ENCODE measurements around the gene ZNF827.
"Not testable (repeated sequence)": the region's sequence is repeated elsewhere in the genome, so short reads cannot be mapped to it uniquely, and the experiment has no call there.

Gene ZNF827

DNA sequence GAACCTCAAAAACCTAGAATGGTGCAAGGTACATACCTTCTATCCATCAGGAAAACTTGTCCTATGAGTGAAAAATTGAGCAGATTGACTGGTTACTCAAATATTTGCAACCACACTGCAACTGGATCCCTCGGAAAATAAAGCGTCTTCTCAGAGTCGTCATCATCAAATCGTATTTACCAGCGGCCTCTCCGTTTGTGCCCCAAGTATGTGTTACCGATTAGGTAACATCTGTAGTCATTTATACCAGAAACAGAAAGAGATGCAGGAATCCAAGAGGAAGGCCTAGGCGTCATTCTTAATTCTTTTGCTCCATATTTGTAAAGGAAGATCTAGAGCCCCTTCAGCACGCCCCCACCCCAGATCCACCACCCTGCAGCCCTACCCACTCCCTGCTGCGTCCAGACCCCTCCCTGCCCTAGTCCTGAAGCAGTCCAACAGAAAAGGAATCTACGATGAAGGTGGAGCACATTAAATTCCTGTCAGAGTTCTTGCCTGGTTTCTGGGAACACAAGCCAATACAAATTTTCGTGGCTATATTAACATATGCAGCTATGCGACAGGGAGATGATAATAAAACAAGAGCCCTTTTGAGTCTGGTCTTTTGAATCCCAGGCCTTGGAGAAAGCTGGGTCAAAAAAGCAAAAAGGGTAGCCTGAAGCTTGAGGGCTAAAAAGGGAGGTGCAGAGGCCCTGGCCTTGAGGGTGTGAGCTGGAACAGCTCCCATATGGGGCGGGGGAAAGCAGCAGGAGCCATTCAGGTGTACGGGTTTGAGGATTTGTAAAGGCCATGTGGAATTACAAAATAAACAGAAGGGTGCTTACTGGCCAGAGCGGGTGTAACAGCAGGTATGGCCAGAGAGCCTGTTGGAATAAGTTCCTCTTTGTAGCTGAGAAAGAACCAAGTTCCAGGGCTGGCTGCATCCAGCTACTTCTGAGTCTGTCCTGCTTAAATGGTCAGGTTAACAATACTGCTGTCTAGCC, 77.0 kb downstream of the ZNF827 start:
- no peak for DNase-seq (ENCODE audit: low read depth)

DNA sequence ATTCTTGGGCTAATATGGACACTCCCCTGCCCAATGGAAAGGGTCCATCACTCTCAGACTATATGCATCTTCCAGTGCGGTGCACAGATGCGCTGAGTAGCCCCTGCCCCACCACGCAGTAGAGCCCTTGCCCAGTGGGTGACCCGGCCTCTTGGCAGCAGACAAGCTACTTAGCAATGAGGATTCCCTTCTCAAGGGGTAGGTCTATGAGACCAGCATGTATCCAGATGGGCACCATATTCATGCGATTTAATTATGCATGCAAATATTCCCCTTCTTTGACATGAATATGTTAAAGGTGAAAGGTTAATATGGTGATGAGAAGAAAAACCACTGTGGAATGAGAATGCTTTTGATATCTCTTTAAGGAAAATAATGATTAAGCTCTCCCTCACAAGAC, 77.7 kb downstream of the ZNF827 start:
- DNase-seq (ENCODE audit: low read depth): no peak

DNA sequence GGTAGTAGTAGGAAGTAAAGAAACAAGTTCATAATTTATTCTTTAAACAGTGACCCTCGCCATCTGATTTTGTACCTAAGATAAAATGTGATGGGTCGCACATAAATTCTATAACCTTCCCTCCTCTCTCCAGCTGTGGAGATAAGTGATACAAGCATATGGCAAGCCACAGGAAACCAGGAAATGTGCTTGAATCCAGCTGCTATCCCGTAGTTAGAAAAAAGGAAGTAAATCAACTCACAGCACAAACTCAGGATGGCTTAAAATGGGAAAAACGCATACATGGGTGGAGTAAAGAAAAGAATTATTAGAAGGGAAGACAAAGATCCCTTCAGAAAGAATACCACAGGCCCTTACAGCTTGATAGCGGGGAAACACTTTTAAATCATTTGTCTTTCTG, 78.2 kb downstream of the ZNF827 start:
- DNase-seq (ENCODE audit: low read depth): no peak

DNA sequence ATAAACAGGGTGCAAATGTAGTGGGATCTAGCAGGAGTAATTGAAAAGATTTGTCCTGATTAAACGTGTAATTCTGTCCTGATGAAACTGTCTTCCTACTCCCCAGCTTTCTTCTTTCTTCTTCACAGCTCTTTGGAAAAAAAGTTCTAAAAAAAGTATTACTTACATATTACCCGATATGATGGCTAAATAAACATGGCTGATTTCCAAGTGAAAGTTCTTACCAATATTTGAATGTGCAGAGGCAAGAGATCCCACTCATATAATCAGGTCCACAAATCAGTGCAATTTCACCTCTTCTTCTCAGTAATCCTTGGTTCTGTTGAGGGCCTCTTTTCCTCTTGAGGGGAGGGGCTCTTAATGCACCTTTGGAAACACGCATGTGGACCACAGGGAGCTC, 78.7 kb downstream of the ZNF827 start:
- DNase-seq (ENCODE audit: low read depth): no peak

DNA sequence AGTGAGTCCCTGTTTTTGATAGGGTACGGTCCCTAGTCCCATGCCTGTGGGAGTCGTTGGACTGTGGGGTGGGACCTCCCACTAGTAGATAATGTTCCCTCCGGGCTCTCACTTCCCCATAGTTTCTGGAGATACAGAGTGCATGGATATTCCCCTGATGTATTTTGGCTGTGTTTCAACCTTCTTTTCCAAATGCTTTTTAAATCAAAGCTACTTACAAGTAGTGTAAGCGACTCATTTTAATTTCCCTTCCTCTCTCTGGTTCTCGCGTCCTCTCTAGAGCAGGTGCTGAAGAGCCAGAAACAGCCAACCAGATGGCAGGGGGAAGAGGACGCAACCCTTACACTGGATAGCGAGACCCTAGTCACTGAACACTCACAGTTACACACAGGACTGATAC, 79.2 kb downstream of the ZNF827 start:
- DNase-seq (ENCODE audit: low read depth): no peak

DNA sequence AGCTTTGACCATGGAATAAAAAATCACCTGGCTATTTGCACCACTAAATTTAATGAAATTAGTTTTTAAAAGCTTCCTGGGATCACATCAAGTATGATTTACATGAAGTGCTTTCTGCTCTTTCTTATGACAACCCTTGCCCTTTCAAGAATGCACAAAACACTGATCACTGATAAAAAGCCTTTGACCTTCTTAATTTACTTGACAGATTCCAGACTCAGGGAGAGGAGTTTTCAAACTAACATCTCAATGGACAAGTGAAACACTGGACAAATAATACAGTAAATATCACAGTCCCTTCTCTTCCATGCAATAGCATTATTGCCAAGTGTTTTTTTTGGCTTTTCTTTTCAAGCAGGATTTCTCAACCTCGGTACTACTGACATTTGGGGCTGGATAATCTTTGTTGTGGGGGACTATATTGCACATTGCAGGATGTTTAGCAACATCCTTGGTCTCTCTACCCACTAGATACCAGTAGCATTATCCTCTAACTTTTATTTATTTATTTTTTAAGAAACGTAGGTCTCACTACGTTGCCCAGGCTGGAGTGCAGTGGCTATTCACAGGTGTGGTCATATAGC, 86.3 kb downstream of the ZNF827 start:
- no peak for DNase-seq (ENCODE audit: low read depth)

DNA sequence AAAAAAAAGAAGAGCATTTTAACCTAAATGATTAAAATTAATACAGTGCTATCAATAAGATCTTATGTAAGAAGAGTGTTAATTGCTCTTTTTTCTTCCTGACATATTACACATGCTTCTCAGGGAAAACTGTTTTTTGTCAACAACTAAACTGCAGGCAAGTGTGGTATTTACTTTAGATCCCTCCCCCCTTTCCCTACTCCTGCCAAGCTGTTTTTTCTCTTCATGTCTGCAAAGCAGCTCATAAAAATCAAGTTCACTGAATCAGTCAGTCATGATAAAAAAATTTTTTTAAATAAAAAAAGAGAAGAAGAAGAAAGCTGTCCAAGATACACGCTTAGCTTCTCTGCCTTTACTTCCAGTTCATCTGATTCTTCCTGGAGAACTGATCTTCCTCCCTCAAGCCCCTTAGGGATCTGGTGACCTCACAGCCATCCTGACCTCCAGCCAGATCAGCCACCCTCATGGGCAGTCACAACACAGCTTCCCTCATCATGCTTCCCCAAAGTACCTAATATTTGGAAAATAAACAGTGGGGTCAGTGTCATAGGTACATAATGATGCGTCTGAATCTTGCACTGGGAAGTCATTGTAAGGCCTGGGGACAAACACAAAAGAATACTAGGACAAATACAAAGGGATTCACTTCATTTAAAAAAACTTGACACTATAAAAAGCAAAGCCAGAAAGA, 87.0 kb downstream of the ZNF827 start:
- DNase-seq (ENCODE audit: low read depth): no peak

DNA sequence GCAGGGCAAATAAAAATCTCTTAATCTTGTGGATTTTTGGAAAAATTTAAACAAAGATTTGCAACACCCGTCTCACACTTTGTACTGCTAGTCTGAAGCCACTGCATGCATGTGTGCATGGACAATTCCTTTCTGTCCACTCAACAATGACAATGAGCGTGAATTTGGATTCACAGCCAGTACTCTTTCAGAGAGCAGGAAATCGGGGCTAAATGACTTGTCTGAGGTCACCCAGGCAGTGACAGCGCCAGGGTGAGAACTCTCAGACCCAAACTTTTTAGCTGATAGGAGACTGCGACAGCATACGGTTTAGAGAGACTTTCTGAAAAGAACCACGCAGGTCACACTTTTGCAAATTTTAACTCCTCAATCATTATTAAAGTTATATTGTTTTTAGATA, 90.9 kb downstream of the ZNF827 start:
- no peak for DNase-seq (ENCODE audit: low read depth)

DNA sequence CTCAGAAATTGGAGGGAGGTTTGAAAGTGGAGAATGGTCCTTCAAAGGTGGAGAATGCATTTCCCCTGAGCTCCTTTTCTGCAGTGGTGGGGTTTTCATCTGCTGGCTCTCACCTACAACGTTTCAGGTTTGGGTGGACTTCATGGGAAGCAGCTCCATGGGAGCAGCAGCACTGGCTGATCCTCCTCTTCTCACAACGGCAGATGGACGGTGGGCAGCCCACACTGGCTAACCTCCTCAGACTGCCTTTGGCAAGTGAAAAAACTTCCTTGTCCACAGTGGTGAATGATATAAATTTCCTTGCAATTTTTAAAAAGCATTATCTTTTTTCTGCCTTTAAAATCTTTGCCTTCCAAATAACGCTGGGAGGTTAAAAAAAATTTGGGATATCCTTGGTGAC, 93.5 kb downstream of the ZNF827 start:
- DNase-seq (ENCODE audit: low read depth): no peak

DNA sequence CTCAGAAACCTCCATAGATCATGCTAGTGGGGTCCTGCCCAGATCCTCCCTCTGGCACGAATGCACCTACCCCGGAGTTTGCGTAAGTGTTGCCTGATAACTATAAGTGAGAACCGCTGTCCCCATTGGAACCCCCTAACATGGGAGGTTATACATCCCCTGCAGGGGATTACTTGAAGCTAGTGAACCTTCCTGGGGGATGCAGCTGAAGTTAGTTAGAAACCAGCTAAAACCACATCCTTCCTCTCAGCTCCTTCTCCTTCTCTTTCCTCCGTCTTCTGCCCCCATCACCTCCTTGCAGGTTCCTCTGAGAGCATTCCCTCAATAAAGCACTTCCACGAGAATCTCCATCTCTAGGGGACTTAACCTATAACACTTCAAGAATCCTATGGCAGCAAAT, 95.0 kb downstream of the ZNF827 start:
- DNase-seq (ENCODE audit: low read depth): no peak

DNA sequence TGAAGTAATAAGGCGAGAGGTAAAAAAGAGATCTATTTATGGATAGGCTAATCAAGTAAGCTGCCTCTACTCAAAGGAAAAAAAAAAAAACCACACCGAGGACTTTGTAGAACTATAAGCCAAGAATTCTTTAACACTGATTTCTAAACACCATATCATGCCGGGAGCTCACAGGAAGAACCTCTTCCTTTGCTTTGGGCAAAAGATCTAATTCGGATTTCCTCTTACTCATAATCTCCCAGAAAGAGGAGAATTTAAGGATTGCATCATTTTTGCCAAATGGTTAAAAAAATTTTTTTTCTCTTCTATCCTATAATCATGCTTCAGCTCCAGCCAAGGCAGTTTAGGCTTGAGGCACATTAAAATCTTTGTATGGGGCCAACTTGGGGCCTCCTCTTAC, 95.5 kb downstream of the ZNF827 start:
- DNase-seq (ENCODE audit: low read depth): peak; percentile 46

DNA sequence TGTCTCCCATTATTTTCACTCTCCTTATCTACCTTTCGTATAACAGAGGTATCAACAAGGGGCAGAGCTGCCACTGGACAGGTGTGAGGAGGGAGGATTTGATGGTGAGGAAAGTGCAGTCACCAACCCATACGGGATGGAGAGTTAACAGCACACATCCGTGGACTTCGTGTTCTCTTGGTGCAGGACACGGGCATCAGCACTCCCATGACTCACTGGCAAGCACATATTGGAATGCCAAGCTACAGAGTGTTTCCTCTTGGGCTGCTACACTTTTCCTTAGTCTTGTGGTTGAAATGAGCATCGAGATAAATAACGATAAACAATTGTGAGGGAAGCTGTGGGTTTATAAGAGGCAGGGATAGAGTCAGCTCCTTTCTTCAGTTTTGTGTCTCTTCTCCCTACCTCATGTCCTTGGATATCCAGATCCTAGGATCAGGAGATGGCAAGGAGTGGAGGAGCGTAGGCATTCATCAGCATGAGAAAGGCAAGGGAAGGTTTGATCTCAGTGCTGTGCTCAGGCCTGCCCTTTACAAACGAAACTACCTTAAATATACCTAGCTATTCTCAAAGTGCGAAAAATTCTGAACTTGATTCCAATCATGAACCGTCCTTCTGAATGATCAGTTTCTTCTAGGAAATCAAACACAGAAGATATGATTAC, 96.3 kb downstream of the ZNF827 start:
- DNase-seq (ENCODE audit: low read depth): no peak

DNA sequence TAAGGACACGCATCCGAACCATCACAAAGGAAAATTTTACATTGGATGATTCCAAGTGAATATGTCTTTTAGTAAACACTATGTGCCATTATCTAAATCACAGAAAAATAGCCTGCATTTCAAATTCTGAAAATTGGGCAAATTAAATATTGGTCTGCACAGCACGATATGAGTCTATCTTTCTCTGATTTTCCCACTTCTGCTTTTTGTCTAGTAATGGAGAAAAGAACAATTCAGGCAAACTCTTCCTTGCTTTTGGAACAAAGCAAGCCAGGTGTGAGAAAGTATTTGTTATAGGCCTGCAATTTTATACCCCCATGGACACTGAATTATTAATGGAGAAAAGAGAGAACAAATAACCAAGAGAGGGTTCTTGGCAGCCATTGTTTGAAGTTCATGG, 97.8 kb downstream of the ZNF827 start:
- DNase-seq (ENCODE audit: low read depth): no peak

DNA sequence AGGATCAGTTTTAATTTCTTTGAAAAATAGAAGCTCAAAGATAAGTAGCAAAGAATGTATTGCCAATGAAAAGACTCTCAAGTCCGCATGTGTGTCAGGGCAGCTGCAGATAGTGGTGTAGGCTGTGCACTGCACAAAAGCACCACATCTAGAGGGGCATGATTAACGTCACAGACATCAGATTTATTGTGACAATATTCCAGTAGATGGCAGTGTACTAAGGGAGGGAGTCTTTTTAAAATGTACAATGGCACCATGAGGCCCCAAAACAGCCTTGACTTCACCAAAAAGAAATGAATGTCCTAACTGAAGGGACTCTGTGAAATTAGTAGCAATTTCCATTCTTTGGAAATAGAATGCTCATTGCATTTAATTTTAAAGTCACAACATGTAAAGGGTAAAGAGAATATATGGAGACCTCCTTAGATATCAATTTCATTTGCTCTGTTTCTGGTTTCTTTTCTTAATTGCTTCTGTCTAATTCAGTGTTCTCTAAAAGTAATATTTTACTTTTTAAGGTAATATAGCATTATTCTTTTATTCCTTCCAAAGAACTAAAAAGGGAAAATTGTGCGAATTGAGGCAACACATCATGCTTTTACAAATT, 98.4 kb downstream of the ZNF827 start:
- no peak for DNase-seq (ENCODE audit: low read depth)

DNA sequence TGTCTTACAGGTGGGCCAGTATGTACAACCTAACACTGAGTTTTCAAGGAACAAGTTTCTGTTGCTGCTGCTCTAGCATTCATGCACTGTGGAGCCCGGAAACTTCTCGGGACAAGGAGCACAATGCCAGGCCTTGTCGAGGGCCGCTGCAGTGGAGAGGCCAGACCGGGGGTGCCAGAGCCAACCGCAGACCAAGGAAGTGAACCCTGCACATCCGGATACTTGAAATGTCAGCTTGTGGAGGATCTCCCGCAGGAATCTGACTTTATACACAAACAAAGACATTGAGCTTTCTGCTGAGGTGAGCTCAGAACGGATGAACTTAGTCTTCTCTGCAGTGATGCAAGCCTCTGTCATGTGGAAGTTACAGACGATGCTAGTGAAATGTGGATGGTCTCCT, 99.5 kb downstream of the ZNF827 start:
- no peak for DNase-seq (ENCODE audit: low read depth)

DNA sequence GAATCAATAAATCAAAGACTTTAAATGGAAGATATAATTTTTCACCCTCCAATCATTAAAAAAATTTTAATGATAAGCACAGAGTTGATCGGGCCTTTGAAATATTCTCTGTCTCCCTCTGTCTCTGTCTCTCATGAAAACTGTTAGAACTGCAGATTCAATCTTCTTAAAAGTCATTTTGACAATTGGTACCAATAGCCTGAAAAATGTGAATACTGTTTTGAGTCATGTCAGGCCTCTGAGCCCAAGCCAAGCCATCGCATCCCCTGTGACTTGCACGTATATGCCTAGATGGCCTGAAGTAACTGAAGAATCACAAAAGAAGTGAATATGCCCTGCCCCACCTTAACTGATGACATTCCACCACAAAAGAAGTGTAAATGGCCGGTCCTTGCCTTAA, 106.2 kb downstream of the ZNF827 start:
- DNase-seq (ENCODE audit: low read depth): not testable (repeated sequence)

DNA sequence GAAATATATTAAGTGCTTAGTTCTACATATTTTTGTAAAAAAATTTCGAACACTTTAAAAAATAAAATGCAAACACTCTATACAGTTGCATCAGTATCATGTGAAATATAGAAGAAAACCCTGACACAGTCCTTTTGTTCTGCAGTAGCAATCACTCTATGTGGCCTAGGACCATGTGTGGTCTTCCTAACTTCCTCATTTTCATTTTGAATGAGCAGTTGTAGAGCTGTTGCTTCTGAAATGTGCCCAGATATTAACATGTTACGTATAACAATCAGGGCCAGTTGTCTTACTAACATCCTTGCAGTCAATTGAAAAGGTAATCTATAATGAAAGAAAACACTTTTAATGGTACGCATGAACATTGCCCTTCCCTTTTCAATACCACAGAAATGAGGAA, 107.9 kb downstream of the ZNF827 start:
- DNase-seq (ENCODE audit: low read depth): no peak

DNA sequence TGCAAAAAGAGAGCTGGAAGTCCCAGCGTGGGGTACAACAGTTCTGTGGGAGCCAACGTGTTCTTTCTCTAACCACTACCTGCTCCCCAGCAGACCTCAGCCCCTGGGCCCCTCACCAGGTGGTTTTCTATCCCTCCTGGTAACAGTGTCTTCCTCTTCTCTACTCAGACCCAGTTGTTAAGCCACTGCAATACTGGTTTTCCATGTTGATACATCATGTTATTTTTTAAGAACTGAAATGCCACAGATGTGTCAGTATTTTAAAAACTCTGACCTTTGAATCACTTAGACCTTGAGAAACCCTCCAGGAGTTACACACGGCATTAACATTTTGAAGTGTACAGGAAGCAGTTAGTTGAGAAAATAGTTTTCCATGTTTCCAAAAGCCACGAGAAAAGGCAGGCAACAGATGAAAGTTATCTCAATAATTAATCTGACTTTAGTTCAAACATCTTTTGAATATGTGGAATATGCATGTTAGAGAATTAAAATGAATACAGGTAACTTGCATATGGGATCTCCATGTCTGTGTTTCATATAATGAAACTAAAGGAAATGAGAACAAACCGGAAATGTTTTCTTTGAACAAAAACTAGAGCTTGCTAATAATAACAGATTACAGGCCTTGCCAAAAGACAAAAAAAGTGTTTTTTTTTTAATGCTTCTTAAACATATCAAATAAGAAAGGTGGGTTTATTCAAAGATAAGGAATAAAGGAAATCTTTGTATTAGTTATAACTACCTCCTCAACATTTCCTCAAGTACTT, 108.8 kb downstream of the ZNF827 start:
- DNase-seq (ENCODE audit: low read depth): no peak

DNA sequence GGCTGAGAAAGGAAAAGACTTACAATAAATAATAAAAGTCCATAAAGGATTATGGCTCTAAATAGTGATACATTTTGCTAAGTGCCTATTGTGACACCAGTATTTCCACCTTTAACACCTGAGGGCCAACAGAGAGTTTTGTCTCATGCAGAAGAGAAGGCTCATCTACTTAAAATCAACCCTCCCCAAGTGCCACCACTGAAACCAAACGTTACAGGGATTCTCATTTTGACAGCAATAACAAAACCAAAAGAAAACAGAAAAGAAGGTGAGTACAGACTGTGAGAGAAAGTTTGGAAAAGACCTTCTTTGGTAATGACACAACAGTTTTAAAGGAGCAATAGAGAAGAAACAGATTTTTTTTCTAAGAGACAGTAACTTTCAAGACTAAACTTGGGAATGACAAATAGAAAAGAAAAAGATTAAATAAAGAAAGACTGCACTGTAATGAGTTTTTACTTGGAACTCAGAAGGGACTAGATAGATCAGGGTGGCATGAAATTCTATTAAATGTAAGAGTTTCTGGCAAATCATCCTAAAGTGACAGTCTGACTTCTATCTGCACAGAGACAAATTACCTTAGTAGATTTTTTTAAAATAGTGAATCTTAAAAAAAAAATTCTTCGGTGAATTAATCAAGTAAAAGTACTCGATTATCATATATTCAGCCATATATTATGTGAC, 109.7 kb downstream of the ZNF827 start:
- no peak for DNase-seq (ENCODE audit: low read depth)

DNA sequence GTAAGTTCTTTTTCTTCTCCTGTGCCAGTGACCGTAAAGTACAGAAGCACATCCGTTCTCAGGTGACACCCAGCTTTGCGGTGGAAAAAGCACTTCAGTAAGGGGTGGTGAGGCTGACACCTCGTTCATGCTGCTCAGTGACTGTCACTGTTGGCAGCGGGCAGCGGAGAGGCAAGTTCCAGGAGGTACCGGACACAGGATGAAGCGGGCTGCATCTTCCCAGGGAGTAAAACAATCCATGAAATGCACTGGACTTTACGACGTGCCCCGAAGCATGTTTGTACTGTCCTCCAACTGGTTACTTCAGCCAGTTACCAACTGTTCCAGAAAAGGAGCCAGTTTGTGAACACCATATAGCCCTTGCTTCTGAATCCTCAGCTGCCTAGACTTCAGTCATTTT, 110.7 kb downstream of the ZNF827 start:
- DNase-seq (ENCODE audit: low read depth): no peak

DNA sequence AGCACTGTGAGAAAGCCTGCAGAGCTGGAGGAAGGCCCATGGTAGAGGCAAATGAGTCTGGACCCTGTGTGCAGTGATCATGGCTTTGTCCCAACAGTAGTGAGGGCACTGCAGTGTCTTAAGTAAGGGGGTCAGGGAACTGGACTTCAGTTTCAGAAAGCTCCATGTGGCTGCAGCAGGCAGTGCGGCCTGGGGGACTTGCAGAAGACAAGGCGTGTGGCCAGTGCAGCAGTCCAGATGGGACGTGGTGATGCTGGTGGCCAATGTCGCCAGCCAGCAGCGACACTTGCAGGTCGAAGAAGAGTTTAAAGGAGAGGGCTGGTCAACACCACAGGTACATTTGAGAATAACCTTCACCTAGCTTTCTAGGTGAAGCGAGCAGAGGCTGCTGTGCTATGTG, 113.4 kb downstream of the ZNF827 start:
- DNase-seq (ENCODE audit: low read depth): no peak

Data from HS-5 (cell line).